LNCaP clone FGC (cell line): ENCODE data around the gene RXYLT1.

Experiments
- DNase-seq: peaks from one replicate; pipeline ENCODE4 v3.0.0-alpha.2; 2011; ENCODE audit warnings: low read depth
- H3K4me3 ChIP-seq: 2 replicates; pipeline ENCODE4 v1.5.1; 2011; ENCODE audit warnings: mild to moderate bottlenecking, low read depth, low read length, control low read depth
- CTCF ChIP-seq: IDR thresholded peaks from 2 replicates; pipeline ENCODE4 v1.5.1; 2012; ENCODE audit warnings: mild to moderate bottlenecking; ENCODE audit not compliant: control insufficient read depth, insufficient read depth; ENCODE audit errors: extremely low read depth

Gene RXYLT1

DNA sequence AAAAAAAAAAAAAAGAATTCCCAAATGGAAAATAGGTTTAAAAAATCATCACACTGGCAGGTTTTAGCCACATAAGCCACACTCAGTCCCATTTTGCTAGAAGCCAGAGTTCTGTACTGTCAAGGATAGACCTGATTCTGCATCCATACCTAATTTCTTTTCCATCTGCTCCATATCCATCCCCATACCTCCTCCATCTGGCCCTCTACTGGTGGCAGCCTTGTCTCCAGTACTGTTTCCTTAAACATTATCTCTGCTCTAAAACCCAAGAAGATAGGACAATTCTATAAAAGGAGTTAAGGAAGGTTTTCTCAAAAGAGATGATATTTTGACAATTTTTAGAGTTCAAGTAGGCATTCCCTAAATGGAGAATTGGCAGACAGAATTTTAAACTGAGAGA, 26.0 kb upstream of the RXYLT1 start:
- DNase-seq = no peak
- no peak overlapping the region for H3K4me3 ChIP-seq
- peak; percentile 30 for TF ChIP-seq CTCF

- DNase-seq = peak; percentile 49
- TF ChIP-seq CTCF = no peak
These were observed 15.2 kb upstream of the RXYLT1 start for GRCh38 chr12:63764481-63764880.

DNA sequence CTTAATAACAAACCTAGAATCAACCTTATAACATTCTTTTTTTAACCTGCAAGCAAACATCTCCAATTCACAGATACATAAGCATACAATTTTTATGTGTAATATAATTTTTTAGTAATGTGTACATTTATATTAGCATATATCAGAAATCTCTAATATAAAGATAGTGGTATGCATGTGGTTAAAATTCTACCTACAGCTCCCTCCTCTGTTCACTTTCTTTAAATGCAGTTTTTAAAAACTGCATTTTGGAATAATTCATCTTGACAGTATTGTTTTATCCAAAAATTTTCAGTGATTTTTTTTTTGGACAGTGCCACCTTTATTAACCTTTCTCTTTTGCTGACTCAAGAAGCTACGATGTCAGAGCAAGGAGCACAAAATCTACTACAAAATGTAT, 13.2 kb upstream of the RXYLT1 start:
- DNase-seq = no peak
- TF ChIP-seq CTCF = peak; percentile 39
- H3K4me3 ChIP-seq = no peak overlapping the region

More at GRCh38 chr12:63764481-63764880, 15.2 kb upstream of the RXYLT1 start:
- H3K4me3 ChIP-seq = no peak overlapping the region

DNA sequence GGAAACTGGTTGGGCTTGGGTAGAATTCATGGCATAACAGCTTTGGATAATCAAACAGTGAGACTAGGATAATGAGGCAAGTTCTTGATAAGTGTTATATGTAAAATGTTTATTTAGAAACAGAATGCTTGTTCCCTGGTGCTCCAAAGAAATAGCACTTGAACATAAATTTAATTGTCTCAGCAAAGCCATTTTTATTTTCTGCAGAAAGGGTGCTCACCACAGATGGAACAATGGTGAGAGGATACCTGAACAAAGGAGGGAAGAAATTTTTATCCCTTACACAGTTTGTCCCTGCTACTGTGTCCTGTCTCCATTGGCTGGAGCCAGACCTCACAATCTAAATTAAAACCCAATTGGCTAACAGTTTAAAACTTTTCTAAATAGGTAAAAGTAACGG, 9.3 kb upstream of the RXYLT1 start:
- TF ChIP-seq CTCF = no peak
- no peak overlapping the region for H3K4me3 ChIP-seq
- no peak for DNase-seq

DNA sequence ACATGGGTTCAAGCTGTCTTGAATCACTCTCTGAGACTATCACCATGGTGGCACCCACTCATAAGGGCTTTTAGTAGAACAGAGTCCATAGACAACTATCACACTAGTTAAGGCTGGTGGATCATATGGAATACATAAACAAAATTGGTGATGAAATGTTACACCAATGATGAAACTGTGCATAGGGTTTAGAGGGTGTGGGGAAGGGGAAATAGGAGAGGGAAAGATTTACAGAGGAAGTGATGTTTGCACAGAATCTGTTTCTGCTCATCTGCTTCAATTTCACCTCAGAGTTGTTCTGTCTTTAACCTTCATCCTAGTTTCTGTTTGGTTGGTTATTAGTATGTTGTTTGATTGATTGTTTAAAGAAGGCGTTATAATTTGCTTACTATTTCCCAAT, 2.4 kb upstream of the RXYLT1 start:
- no peak overlapping the region for H3K4me3 ChIP-seq
- TF ChIP-seq CTCF = no peak
- no peak for DNase-seq

- H3K4me3 ChIP-seq = no peak overlapping the region
- no peak for TF ChIP-seq CTCF
- DNase-seq = no peak
These were observed 2.8 kb downstream of the RXYLT1 start for GRCh38 chr12:63782466-63782865.

- no peak for TF ChIP-seq CTCF
- DNase-seq = no peak
- no peak overlapping the region for H3K4me3 ChIP-seq
These were observed 7.6 kb downstream of the RXYLT1 start for GRCh38 chr12:63787306-63787705.
